ENCODE measurements around the gene ZNF444.

DNA sequence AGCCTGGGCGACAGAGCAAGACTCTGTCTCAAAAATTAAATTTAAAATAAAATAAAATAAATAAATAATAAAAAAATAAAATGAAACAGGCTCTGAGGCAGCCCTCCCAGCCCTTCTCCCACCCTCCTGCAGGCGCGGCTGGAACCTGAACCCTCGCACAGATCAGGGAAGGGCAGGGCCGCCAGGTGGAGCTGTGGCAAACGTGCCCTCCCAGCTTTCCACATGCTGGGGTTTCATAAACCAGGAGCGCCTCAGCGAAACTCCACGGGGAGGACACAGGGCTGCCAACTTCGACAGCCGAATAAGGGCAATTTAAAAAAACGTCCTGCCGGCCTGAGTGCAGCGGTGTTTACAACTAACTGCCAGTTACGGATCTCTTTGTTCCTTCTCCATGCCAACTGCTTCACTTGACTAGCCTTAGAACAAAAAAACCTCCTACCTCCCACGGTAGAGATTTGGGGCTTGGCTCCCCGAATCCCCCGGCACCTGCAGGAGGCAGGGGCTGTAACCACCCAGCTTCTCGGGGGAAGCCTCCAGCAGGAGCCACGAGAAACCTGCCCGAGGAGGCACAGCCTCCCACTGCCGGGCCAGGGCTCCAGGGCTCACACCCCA, 35.9 kb upstream of the ZNF444 start:
- TF ChIP-seq, protein P1, sequence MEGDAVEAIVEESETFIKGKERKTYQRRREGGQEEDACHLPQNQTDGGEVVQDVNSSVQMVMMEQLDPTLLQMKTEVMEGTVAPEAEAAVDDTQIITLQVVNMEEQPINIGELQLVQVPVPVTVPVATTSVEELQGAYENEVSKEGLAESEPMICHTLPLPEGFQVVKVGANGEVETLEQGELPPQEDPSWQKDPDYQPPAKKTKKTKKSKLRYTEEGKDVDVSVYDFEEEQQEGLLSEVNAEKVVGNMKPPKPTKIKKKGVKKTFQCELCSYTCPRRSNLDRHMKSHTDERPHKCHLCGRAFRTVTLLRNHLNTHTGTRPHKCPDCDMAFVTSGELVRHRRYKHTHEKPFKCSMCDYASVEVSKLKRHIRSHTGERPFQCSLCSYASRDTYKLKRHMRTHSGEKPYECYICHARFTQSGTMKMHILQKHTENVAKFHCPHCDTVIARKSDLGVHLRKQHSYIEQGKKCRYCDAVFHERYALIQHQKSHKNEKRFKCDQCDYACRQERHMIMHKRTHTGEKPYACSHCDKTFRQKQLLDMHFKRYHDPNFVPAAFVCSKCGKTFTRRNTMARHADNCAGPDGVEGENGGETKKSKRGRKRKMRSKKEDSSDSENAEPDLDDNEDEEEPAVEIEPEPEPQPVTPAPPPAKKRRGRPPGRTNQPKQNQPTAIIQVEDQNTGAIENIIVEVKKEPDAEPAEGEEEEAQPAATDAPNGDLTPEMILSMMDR (IDR thresholded peaks at IDR 0.05), result peak; percentile 64 to 89 (median 82)
- no peak for TF ChIP-seq POLR2A (IDR thresholded peaks at IDR 0.05)
